GM10248 (cell line): ENCODE results near the gene OTOA.
"Not testable (repeated sequence)": the region's sequence is repeated elsewhere in the genome, so short reads cannot be mapped to it uniquely, and the experiment has no call there.

Source experiments
- CTCF ChIA-PET: fragments of 300-600 bp; sonication (Branson Sonifier 250); formaldehyde crosslinking; extraction: SDS; loops from one replicate; lab custom pipeline; 2021; ENCODE audit warnings: antibody characterized with exemption; lab: Yijun Ruan, JAX
- POLR2A ChIA-PET: fragments of 350-650 bp; sonication (Branson Sonifier 250); formaldehyde crosslinking; extraction: SDS; loops from one replicate; lab custom pipeline; 2020; ENCODE audit warnings: antibody characterized with exemption; lab: Yijun Ruan, JAX
- DNase-seq: peaks from one replicate; pipeline ENCODE4 v3.0.0; 2012; ENCODE audit errors: extremely low spot score
- CTCF ChIP-seq: IDR thresholded peaks from 2 replicates; pipeline ENCODE4 v1.5.1; 2012; ENCODE audit warnings: mild to moderate bottlenecking, low read depth; ENCODE audit errors: extremely low read depth, missing control alignments, control extremely low read depth

Gene OTOA

DNA sequence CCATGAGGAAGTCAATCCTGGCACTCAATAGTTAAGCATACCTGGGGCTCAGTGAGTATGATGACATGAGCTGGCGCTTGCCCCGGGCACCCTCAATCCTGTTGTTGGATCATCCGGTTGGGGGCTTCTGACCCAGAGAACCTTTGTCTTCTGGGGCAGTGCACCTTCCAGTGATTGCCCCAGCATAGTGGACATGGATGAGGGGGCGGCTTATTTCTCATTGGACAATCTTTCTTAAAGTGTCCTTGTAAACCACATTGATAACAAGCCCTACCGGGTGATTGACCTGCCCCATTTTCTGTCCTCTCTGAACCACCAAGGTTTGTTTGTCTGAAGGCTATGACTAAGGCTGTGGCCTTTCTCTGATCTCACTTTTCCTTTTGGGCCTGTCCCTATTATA, 29.6 kb upstream of the OTOA start:
- ChIA-PET CTCF (interaction anchor here (1.1 kb wide), 1 partner anchor 23 kb away, joined by 3 read pairs; no protein-coding TSS in a partner anchor), POLR2A (no interaction called here)
- no peak for TF ChIP-seq CTCF
- no peak for DNase-seq

DNA sequence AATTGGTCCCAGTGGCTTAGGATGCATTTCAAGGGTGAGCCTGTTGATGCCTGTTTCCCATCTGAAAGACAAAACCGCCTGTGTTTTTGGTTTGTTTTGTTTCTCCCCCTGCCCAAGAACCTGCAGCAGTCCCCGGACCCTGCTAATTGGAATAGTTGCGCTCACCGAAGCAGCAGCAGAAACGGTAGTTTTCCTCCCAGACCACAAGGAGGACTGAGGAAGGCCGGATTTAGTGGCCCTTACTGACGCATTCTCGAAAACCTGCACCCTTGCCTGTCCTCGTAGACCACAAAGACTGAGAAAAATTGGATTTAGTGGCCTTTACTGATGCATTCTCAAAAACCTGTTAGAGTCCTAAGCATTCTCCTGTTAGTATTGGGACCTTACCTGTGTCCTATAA, 28.1 kb upstream of the OTOA start:
- CTCF ChIA-PET: interaction anchor here (1.0 kb wide), 1 partner anchor 8 kb away, joined by 4 read pairs; no protein-coding TSS in a partner anchor
- POLR2A ChIA-PET: not testable (repeated sequence)

DNA sequence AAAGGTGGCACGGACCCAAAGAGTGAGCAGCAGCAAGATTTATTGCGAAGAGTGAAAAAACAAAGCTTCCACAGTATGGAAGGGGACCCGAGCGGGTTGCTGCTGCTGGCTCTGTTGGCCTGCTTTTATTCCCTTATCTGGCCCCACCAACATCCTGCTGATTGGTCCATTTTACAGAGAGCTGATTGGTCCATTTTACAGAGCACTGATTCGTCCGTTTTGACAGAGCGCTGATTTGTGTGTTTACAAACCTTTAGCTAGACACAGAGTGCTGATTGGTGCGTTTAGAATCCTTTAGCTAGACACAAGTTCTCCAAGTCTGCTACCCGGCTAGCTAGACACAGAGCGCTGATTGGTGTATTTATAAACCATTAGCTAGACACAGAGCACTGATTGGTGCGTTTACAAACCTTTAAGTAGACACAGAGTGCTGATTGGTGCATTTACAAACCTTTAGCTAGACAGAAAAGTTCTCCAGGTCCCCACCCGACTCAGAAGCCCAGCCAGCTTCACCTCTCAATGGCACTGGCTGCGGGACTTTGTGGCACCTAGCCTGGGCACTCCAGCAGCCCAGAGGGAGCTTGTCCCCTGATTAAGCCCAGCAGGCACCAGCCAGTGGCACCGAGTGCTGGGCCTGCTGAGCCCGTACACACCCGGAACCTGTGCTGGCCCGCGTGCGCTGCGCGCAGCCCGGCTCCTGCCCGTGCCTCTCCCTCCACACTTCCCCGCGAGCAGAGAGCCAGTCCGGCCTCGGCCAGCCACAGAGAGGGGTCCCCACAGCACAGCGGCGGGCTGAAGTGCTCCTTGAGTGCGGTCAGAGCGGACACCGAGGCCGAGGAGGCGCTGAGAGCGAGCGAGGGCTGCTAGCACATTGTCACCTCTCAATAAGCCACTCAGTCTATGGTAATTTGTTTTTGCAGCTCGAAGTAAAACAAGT, 26.5 kb upstream of the OTOA start:
- no peak for DNase-seq
- POLR2A ChIA-PET: no interaction called here
- CTCF ChIA-PET: interaction anchor here (1.0 to 2.7 kb wide), 4 partner anchors 11 to 55 kb away, joined by 3 to 11 read pairs (median 5); no protein-coding TSS in a partner anchor
- no peak for TF ChIP-seq CTCF

More for the DNA sequence above, 28.1 kb upstream of the OTOA start:
- DNase-seq: not testable (repeated sequence)

GRCh38 chr16:21638573-21638975, 25.2 kb upstream of the OTOA start:
- no peak for TF ChIP-seq CTCF
- POLR2A ChIA-PET: no interaction called here
- CTCF ChIA-PET: interaction anchor here (0.8 to 8.9 kb wide), 7 partner anchors 12 to 56 kb away, joined by 3 to 58 read pairs (median 5); no protein-coding TSS in a partner anchor
- DNase-seq: no peak

DNA sequence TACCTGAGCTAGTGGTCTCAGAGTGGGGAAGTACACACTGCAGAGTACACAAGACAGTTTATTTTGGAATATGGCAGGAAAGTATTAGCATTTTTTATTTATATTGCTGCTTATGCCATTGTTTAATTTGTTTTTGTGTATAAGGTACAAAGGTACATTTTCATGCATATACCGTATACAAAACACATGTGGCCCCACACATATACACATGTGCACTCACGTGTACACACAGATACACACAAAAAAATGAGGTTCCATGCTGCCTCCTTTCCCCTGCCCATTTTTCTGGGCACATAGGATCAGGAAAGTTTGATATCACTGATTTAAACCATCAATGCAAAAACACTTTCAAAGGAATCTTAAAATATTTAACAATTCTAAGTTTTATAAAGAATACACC, 24.3 kb upstream of the OTOA start:
- ChIA-PET CTCF (interaction anchor here (0.6 to 8.9 kb wide), 12 partner anchors 10 to 1420 kb away, joined by 3 to 58 read pairs (median 6); no protein-coding TSS in a partner anchor), POLR2A (no interaction called here)
- DNase-seq: no peak
- TF ChIP-seq CTCF: no peak

DNA sequence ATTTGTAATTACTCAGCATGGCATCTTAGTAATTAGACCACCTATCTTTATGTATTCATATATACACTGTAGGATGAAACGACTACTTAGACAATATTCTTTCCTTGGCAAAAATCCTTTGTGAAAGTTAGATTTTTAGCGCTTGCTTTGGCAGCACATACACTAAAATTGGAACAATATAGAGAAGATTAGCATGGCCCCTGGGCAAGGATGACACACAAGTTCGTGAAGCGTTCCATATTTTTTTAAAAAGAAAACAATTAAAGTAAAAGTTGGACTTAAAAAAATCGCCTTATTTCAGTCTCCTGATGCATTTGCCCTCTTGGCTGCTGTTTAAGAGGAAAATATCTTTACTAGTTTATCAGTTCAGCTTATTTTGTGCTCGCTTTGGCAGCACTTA, 21.9 kb upstream of the OTOA start:
- TF ChIP-seq CTCF: no peak
- DNase-seq: no peak
- ChIA-PET CTCF (interaction anchor here (1.0 to 8.9 kb wide), 7 partner anchors 11 to 81 kb away, joined by 4 to 58 read pairs (median 9); no protein-coding TSS in a partner anchor), POLR2A (no interaction called here)
